ENCODE data around the gene DLX6. TPM values are rescaled to one million over a fixed set of nuclear protein-coding genes. Genes with fewer than 3 reads are reported as not detected.

The DLX6 gene
- total RNA-seq, 1 donor from 2014 or later, result not detected

GRCh38 chr7:96973986-96974385 is 31.4 kb upstream of the DLX6 start:
- Histone ChIP-seq H3K27me3 (peaks cover 3% of the 10 kb centered on the region), H3K4me3 (no peak overlapping the region), H3K36me3 (no peaks in the 10 kb centered on the region), H3K27ac (no peak overlapping the region), H3K4me1 (no peaks in the 10 kb centered on the region), H3K9me3 (no peaks in the 10 kb centered on the region)
- DNase-seq (no peak), ATAC-seq (peak; percentile 21)
- intact Hi-C loops (cut with DNase I), result no loop called here
- TF ChIP-seq CTCF (IDR thresholded peaks at IDR 0.05), result no peak

- no peaks in the 10 kb centered on the region for H3K9me3 ChIP-seq
- H3K36me3 ChIP-seq, result no peaks in the 10 kb centered on the region
- no peak for ATAC-seq
Observed at GRCh38 chr7:96976106-96976505, 29.2 kb upstream of the DLX6 start.

GRCh38 chr7:96977445-96977844 is 27.9 kb upstream of the DLX6 start:
- H3K27ac ChIP-seq, result no peak overlapping the region
- no peaks in the 10 kb centered on the region for H3K36me3 ChIP-seq
- H3K27me3 ChIP-seq, result peaks cover 3% of the 10 kb centered on the region
- no peaks in the 10 kb centered on the region for H3K4me1 ChIP-seq
- intact Hi-C loops (cut with DNase I), result no loop called here
- H3K4me3 ChIP-seq, result no peak overlapping the region
- ATAC-seq, result no peak
- H3K9me3 ChIP-seq, result no peaks in the 10 kb centered on the region
- no peak for DNase-seq
- TF ChIP-seq CTCF (IDR thresholded peaks at IDR 0.05), result no peak

More at GRCh38 chr7:96976106-96976505, 29.2 kb upstream of the DLX6 start:
- Histone ChIP-seq H3K27me3 (peaks cover 7% of the 10 kb centered on the region), H3K4me3 (no peak overlapping the region), H3K4me1 (no peaks in the 10 kb centered on the region), H3K27ac (no peak overlapping the region)
- DNase-seq, result no peak
- intact Hi-C loops (cut with DNase I), result no loop called here
- TF ChIP-seq CTCF (IDR thresholded peaks at IDR 0.05), result no peak

GRCh38 chr7:96979551-96980276 is 25.6 kb upstream of the DLX6 start:
- intact Hi-C loops (cut with DNase I), result no loop called here
- TF ChIP-seq CTCF (IDR thresholded peaks at IDR 0.05), result no peak

GRCh38 chr7:96982586-96982985 is 22.8 kb upstream of the DLX6 start:
- ATAC-seq, result no peak
- Histone ChIP-seq H3K36me3 (no peaks in the 10 kb centered on the region), H3K27ac (no peak overlapping the region), H3K4me1 (no peaks in the 10 kb centered on the region), H3K9me3 (no peaks in the 10 kb centered on the region), H3K4me3 (no peak overlapping the region), H3K27me3 (peaks cover 20% of the 10 kb centered on the region)
- no peak for TF ChIP-seq CTCF (IDR thresholded peaks at IDR 0.05)
- no peak for DNase-seq
- intact Hi-C loops (cut with DNase I), result no loop called here

More at GRCh38 chr7:96979551-96980276, 25.6 kb upstream of the DLX6 start:
- no peak for ATAC-seq
- Histone ChIP-seq H3K27ac (no peak overlapping the region), H3K4me3 (no peak overlapping the region), H3K27me3 (peaks cover 3% of the 10 kb centered on the region), H3K4me1 (no peaks in the 10 kb centered on the region), H3K36me3 (no peaks in the 10 kb centered on the region), H3K9me3 (no peaks in the 10 kb centered on the region)
- DNase-seq, result no peak

Measured in upper lobe of right lung (tissue), 1 donor.